RWPE2 (cell line): ENCODE data around the gene EIF2D.

ENCODE experiments used
- ATAC-seq: fragments of 200-7000 bp; cut with Tn5 transposase; 3 replicates; pipeline ENCODE4 v1.9.1; 2021; ENCODE audit warnings: low read depth
- DNase-seq: peaks from one replicate; pipeline ENCODE4 v3.0.0-alpha.2; 2020; ENCODE audit warnings: low spot score
- H3K27ac ChIP-seq: fragments of 450-650 bp; 2 replicates; pipeline ENCODE4 v1.5.1; 2017; ENCODE audit warnings: mild to moderate bottlenecking; ENCODE audit not compliant: poor library complexity, severe bottlenecking
- H3K27me3 ChIP-seq: fragments of 250-450 bp; sonication (Bioruptor Pico); 2 replicates; pipeline ENCODE4 v1.5.1; 2021; ENCODE audit warnings: mild to moderate bottlenecking, moderate library complexity; ENCODE audit not compliant: insufficient read depth, poor library complexity, severe bottlenecking
- H3K36me3 ChIP-seq: fragments of 250-450 bp; sonication (Bioruptor Pico); 2 replicates; pipeline ENCODE4 v1.5.1; 2020; ENCODE audit warnings: low read depth, mild to moderate bottlenecking, moderate library complexity
- H3K4me1 ChIP-seq: fragments of 250-450 bp; sonication (Bioruptor Pico); 2 replicates; pipeline ENCODE4 v1.5.1; 2021; ENCODE audit warnings: mild to moderate bottlenecking, moderate library complexity; ENCODE audit not compliant: insufficient read depth, poor library complexity, severe bottlenecking
- H3K4me3 ChIP-seq: fragments of 250-450 bp; sonication (Bioruptor Pico); 2 replicates; pipeline ENCODE4 v1.5.1; 2021; ENCODE audit warnings: mild to moderate bottlenecking, moderate library complexity; ENCODE audit not compliant: severe bottlenecking
- H3K9me3 ChIP-seq: fragments of 250-450 bp; sonication (Bioruptor Pico); 2 replicates; pipeline ENCODE4 v1.5.1; 2021; ENCODE audit warnings: mild to moderate bottlenecking, moderate library complexity; ENCODE audit not compliant: severe bottlenecking
- TF ChIP-seq, protein P1 (sequence below): fragments of 450-650 bp; IDR thresholded peaks from one replicate; pipeline ENCODE4 v1.5.1; 2017; ENCODE audit warnings: mild to moderate bottlenecking, moderate library complexity; ENCODE audit not compliant: poor library complexity, severe bottlenecking

Gene EIF2D

GRCh38 chr1:206560007-206560716 lies 52.1 kb downstream of the EIF2D start:
- TF ChIP-seq, protein P1, sequence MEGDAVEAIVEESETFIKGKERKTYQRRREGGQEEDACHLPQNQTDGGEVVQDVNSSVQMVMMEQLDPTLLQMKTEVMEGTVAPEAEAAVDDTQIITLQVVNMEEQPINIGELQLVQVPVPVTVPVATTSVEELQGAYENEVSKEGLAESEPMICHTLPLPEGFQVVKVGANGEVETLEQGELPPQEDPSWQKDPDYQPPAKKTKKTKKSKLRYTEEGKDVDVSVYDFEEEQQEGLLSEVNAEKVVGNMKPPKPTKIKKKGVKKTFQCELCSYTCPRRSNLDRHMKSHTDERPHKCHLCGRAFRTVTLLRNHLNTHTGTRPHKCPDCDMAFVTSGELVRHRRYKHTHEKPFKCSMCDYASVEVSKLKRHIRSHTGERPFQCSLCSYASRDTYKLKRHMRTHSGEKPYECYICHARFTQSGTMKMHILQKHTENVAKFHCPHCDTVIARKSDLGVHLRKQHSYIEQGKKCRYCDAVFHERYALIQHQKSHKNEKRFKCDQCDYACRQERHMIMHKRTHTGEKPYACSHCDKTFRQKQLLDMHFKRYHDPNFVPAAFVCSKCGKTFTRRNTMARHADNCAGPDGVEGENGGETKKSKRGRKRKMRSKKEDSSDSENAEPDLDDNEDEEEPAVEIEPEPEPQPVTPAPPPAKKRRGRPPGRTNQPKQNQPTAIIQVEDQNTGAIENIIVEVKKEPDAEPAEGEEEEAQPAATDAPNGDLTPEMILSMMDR, result no peak
- no peak overlapping the region for H3K4me3 ChIP-seq
- no peaks in the 10 kb centered on the region for H3K36me3 ChIP-seq
- H3K4me1 ChIP-seq, result no peaks in the 10 kb centered on the region
- DNase-seq (no peak), ATAC-seq (no peak)
- H3K27me3 ChIP-seq, result no peaks in the 10 kb centered on the region
- no peaks in the 10 kb centered on the region for H3K9me3 ChIP-seq
- H3K27ac ChIP-seq, result no peak overlapping the region

DNA sequence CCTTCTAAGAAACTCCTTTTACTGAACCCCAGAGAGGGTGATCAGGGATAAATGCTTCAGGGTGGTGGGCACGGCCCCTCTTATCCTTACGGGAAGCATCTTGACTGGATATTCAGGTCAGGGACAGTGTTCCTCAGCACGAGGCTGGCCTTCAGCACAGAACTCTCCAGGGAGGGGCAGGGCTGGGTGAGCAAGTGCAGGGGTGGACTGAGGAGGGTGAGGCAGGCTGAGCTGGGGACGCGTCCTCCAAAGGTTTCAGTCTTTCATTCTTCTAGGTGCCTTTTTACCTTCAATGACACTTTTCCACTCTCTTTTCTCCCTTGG lies 52.6 kb downstream of the EIF2D start:
- Histone ChIP-seq H3K27ac (no peak overlapping the region), H3K9me3 (no peaks in the 10 kb centered on the region), H3K27me3 (no peaks in the 10 kb centered on the region), H3K4me3 (no peak overlapping the region), H3K36me3 (no peaks in the 10 kb centered on the region), H3K4me1 (no peaks in the 10 kb centered on the region)
- ATAC-seq (no peak), DNase-seq (no peak)
- TF ChIP-seq, protein P1, result no peak

DNA sequence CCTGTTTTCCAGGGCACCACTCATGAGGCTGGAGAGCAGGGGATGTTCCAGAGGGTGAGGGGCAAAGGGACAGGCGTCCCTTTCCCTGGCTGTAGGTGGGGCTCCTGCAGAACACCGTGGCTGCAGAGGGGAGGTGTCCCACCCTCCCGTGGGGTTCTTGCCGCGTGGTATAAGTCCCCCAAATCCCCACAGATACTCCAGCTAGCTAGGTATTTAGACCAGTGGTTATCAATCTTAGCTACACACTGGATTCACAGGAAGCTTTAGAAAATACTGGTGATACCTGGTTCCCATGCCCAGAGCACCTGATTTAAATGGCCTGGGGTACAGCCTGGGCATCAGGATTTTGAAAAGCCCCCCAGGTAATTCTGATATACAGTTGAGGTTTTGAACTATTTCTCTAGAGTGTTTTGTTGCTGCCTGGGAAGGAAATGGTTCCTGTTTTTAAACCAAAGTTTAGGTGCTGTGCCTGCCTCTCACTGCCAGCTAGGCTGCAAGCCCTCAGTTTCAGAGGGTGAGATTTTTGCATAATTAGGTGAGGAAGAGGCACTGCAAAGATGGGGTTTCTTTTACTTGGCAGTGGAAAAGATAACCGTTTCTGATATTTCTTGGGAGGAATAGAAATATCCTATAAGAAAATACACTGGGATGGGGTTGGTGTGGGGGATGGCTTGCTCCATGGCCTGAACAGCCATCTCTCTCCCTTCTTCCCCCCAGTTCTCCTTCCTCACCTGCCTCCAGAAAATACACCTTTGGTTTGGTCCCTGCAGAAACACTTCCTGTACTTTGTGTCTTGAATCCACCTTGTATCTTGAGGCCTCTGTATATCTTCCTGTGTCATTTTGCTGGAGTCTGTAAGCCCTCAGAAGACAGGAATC lies 53.2 kb downstream of the EIF2D start:
- ATAC-seq, result no peak
- Histone ChIP-seq H3K4me3 (no peak overlapping the region), H3K27me3 (no peaks in the 10 kb centered on the region), H3K9me3 (no peaks in the 10 kb centered on the region), H3K36me3 (no peaks in the 10 kb centered on the region), H3K4me1 (no peaks in the 10 kb centered on the region), H3K27ac (no peak overlapping the region)
- TF ChIP-seq, protein P1, result no peak
- no peak for DNase-seq

DNA sequence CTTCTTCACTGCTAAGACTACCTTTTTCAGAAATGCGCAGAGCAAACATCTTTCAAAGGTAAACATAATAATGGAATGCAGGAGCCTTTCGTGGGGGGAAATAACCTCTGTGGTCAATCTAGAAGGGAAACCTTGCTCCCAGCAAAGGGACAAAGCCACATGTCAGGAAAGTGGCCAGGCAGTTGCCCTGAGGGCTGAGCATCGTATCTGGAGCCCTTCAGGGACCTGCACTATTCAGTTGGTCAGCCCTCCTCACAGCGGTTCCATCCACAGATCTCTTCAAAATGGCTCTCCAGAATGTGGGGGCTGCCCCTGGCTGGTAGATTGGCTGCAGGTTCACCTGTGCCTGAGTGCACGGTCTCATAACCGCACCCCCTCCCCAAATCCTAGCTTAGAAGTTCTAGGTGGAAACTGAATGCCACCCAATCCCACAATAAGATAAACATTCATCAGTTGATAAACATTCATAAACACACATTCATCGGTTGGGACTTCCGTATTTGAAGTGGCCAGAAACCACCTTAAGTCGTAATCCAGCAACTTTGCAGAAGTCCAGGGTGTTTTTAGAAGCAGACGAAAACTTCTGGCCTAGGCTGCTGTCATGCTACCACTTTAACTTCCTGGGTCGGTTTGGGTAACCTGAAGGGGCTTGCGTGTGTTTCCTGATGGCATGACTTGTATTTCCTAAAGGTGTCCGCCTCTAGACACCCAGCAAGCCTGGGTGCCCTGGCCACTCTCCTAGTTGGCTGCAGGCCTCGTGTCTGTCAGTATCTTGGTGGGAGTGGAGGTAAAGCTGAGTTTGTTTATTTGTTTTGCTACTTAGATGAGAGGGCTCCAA lies 54.4 kb downstream of the EIF2D start:
- ATAC-seq (no peak), DNase-seq (no peak)
- no peaks in the 10 kb centered on the region for H3K27me3 ChIP-seq
- H3K4me3 ChIP-seq, result peak overlapping the region; percentile 35
- H3K9me3 ChIP-seq, result no peaks in the 10 kb centered on the region
- H3K4me1 ChIP-seq, result no peaks in the 10 kb centered on the region
- no peak overlapping the region for H3K27ac ChIP-seq
- no peaks in the 10 kb centered on the region for H3K36me3 ChIP-seq
- TF ChIP-seq, protein P1, result no peak
